Measurements from ENCODE around the gene DENND1A. TPM values are rescaled to one million over a fixed set of nuclear protein-coding genes. Genes with fewer than 3 reads are reported as not detected.

Gene DENND1A
- total and polyA plus RNA-seq, 2 donors = 6.7 to 9.2 TPM

DNA sequence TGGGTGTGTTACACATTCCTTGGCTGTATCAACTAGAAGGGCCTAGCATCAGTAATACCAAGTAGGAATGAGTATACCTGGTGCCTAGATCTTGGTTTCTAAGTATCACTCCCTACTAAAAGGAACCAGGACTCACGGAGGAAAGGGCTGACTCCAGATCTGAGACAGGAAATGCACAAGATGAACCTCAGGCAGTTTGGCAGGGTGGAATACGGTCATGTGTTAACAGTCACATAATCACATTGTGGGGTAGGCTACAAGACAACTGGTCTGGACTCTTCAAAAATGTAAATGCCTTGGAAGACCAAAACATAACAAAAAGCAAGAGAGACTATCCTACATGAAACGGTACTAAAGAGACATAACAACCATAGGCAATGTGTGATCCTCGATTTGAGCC is 415.2 kb downstream of the DENND1A start:
- H3K9me3 ChIP-seq (ENCODE audit: control insufficient read depth in 2 of 2, insufficient read depth in 1 of 2, low read length in 1 of 2) = no peaks in the 10 kb centered on the region
- 97% methylated on average over 4 of the region's 4 CpGs for WGBS
- H3K4me1 ChIP-seq (ENCODE audit: control insufficient read depth in 2 of 2, insufficient read depth in 2 of 2, low read length in 2 of 2) = no peaks in the 10 kb centered on the region
- no peak for DNase-seq (ENCODE audit: low read depth in 6 of 9, low spot score in 9 of 9)
- no peak overlapping the region for H3K27ac ChIP-seq (ENCODE audit: low read depth in 1 of 2, low read length in 1 of 2)
- H3K27me3 ChIP-seq (ENCODE audit: control insufficient read depth in 2 of 2, insufficient read depth in 1 of 2, low read length in 1 of 2) = no peaks in the 10 kb centered on the region
- no peak overlapping the region for H3K4me3 ChIP-seq (ENCODE audit: low read length in 2 of 2)
- no peaks in the 10 kb centered on the region for H3K36me3 ChIP-seq (ENCODE audit: control insufficient read depth in 2 of 2, insufficient read depth in 2 of 2, low read length in 1 of 2)

DNA sequence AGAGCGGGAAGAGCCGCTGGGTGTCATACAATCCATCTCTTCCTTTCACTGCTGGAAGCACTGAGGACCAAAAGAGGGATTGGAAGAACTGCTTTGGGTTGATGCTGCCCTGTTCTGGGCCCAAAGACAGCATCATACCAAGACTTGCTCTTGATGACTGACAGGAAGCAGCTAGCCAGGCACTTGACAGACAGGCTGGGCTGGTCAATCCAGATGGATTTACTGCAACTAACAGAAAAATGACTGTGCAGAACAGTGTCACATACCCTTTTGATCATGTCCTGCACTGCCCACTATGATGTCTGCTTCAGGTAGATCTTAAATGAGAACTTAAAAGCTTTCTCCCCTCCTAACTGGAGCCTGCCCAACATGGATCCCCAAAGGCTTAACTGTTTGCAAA is 416.4 kb downstream of the DENND1A start:
- Histone ChIP-seq H3K9me3 (ENCODE audit: control insufficient read depth in 2 of 2, insufficient read depth in 1 of 2, low read length in 1 of 2) (no peaks in the 10 kb centered on the region), H3K36me3 (ENCODE audit: control insufficient read depth in 2 of 2, insufficient read depth in 2 of 2, low read length in 1 of 2) (no peaks in the 10 kb centered on the region), H3K27ac (ENCODE audit: low read depth in 1 of 2, low read length in 1 of 2) (no peak overlapping the region), H3K27me3 (ENCODE audit: control insufficient read depth in 2 of 2, insufficient read depth in 1 of 2, low read length in 1 of 2) (no peaks in the 10 kb centered on the region), H3K4me1 (ENCODE audit: control insufficient read depth in 2 of 2, insufficient read depth in 2 of 2, low read length in 2 of 2) (no peaks in the 10 kb centered on the region), H3K4me3 (ENCODE audit: low read length in 2 of 2) (no peak overlapping the region)
- WGBS = 99% methylated on average over 2 of the region's 2 CpGs
- DNase-seq (ENCODE audit: low read depth in 6 of 9, low spot score in 9 of 9) = no peak

DNA sequence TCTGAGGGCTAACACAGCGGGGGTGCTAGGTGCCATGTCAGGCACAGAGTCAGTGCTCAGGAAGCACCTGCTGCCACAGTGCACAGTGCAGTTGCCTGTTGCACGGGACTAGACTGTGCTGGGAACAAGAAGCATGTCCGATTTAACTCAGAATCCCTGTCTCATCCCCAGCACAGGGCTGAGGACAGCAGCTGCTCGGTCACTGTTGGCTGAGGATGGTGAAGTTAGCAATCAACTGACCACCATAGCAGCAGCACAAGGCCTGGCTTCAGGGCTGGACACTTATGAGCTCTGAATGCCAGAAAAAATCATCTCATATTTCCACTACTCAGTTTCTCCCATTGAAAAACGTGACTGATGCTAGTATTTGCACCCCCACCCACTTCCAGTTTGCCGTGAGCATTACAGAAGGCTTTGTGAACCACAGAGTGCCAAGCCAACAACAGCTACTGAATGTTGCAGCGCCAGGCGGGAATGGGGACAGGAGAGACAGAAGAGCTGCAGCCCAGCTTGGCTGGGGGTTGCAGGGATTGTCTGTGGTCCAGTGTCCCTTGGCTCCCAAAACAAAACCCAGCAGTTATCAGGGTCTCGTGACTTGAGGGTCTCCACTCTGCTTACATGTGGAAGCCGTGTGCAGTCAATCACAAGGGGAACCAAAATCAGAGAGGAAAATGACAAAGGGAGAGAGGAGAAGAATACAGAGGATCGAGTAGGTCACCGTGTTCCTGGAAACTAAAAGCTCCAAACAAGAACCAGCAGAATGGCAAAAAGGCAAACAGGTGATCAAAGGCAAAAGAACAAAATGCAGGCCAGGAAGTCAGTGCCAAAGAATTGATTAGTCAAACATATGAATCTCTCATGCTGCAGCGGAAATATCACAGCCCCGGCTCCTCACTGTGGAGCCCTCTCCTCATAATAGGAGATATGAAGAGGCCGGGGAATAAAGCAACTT is 418.3 kb downstream of the DENND1A start:
- no peaks in the 10 kb centered on the region for H3K9me3 ChIP-seq (ENCODE audit: control insufficient read depth in 2 of 2, insufficient read depth in 1 of 2, low read length in 1 of 2)
- WGBS = 78% methylated on average over 15 of the region's 15 CpGs

DNA sequence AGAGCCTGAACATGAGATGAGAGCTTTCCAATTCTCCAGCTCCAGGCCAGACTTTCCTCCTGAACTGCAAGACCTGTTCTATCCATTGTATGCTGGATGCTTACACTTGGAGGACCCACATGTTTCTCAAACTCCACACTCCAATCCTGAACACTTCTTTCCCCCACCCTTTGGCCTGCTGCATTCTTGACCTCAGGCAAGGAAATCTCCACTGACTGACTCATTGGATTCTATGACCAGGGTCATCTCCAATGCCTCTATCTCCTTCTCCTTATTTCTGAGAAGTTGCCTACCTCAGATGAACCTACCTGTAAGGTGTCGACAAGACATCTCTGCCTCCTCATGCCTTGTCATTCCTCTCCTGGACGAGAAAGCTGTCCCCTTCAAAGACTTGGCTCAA is 420.3 kb downstream of the DENND1A start:
- Histone ChIP-seq H3K9me3 (ENCODE audit: control insufficient read depth in 2 of 2, insufficient read depth in 1 of 2, low read length in 1 of 2) (no peaks in the 10 kb centered on the region), H3K36me3 (ENCODE audit: control insufficient read depth in 2 of 2, insufficient read depth in 2 of 2, low read length in 1 of 2) (no peaks in the 10 kb centered on the region), H3K27me3 (ENCODE audit: control insufficient read depth in 2 of 2, insufficient read depth in 1 of 2, low read length in 1 of 2) (no peaks in the 10 kb centered on the region), H3K27ac (ENCODE audit: low read depth in 1 of 2, low read length in 1 of 2) (no peak overlapping the region), H3K4me3 (ENCODE audit: low read length in 2 of 2) (no peak overlapping the region), H3K4me1 (ENCODE audit: control insufficient read depth in 2 of 2, insufficient read depth in 2 of 2, low read length in 2 of 2) (no peaks in the 10 kb centered on the region)
- 97% methylated on average over 2 of the region's 2 CpGs for WGBS
- no peak for DNase-seq (ENCODE audit: low read depth in 6 of 9, low spot score in 9 of 9)

More for the DNA sequence above, 418.3 kb downstream of the DENND1A start:
- DNase-seq (ENCODE audit: low read depth in 6 of 9, low spot score in 9 of 9) = peak in 1 of 9 donors; percentile 9
- no peak overlapping the region for H3K27ac ChIP-seq (ENCODE audit: low read depth in 1 of 2, low read length in 1 of 2)
- H3K36me3 ChIP-seq (ENCODE audit: control insufficient read depth in 2 of 2, insufficient read depth in 2 of 2, low read length in 1 of 2) = no peaks in the 10 kb centered on the region
- H3K4me3 ChIP-seq (ENCODE audit: low read length in 2 of 2) = no peak overlapping the region
- no peaks in the 10 kb centered on the region for H3K27me3 ChIP-seq (ENCODE audit: control insufficient read depth in 2 of 2, insufficient read depth in 1 of 2, low read length in 1 of 2)
- H3K4me1 ChIP-seq (ENCODE audit: control insufficient read depth in 2 of 2, insufficient read depth in 2 of 2, low read length in 2 of 2) = no peaks in the 10 kb centered on the region

DNA sequence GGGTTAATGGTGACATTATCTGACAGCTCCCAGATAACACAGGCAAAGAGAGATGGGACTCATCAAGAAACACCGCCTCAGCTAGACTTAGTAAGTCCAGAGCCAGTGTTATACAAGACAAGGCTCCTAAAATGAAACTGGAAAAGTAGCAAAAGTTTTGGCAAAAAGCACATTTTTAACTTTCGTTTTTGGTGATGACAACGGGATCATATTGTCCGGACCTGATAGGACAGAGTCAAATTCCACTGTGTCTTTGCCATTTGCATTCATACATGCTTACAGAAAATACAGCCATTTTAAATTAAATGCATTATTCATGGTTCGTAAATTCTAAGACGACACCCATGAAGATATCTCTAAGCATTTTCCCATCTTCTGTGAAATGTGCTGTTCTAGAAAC is 421.9 kb downstream of the DENND1A start:
- H3K27ac ChIP-seq (ENCODE audit: low read depth in 1 of 2, low read length in 1 of 2) = no peak overlapping the region
- no peaks in the 10 kb centered on the region for H3K9me3 ChIP-seq (ENCODE audit: control insufficient read depth in 2 of 2, insufficient read depth in 1 of 2, low read length in 1 of 2)
- H3K4me1 ChIP-seq (ENCODE audit: control insufficient read depth in 2 of 2, insufficient read depth in 2 of 2, low read length in 2 of 2) = no peaks in the 10 kb centered on the region
- no peak overlapping the region for H3K4me3 ChIP-seq (ENCODE audit: low read length in 2 of 2)
- no peaks in the 10 kb centered on the region for H3K27me3 ChIP-seq (ENCODE audit: control insufficient read depth in 2 of 2, insufficient read depth in 1 of 2, low read length in 1 of 2)
- H3K36me3 ChIP-seq (ENCODE audit: control insufficient read depth in 2 of 2, insufficient read depth in 2 of 2, low read length in 1 of 2) = no peaks in the 10 kb centered on the region
- WGBS = 96% methylated on average over 6 of the region's 6 CpGs
- DNase-seq (ENCODE audit: low read depth in 6 of 9, low spot score in 9 of 9) = peak in 1 of 9 donors; percentile 9

DNA sequence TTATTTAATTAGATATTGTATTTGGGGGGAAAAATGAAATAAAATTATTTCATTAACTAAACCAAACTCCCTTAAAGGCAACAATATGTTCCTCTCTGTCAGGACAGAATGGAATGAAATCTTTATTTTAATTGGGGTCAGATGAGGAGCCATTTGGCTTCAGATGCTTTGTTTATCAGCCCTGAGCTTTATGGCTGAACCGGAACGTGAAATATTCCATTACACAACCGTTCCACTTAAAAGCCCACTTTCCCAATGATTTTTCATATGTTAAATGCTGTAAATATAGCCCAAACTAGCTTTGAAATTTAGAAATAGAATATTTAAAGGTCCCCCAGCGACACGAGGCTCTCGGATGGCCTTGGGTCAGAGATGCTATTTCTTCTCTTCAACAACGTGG is 424.4 kb downstream of the DENND1A start:
- Histone ChIP-seq H3K36me3 (ENCODE audit: control insufficient read depth in 2 of 2, insufficient read depth in 2 of 2, low read length in 1 of 2) (no peaks in the 10 kb centered on the region), H3K4me3 (ENCODE audit: low read length in 2 of 2) (no peak overlapping the region), H3K4me1 (ENCODE audit: control insufficient read depth in 2 of 2, insufficient read depth in 2 of 2, low read length in 2 of 2) (no peaks in the 10 kb centered on the region), H3K27me3 (ENCODE audit: control insufficient read depth in 2 of 2, insufficient read depth in 1 of 2, low read length in 1 of 2) (no peaks in the 10 kb centered on the region), H3K9me3 (ENCODE audit: control insufficient read depth in 2 of 2, insufficient read depth in 1 of 2, low read length in 1 of 2) (no peaks in the 10 kb centered on the region), H3K27ac (ENCODE audit: low read depth in 1 of 2, low read length in 1 of 2) (no peak overlapping the region)
- no peak for DNase-seq (ENCODE audit: low read depth in 6 of 9, low spot score in 9 of 9)
- WGBS = 94% methylated on average over 7 of the region's 7 CpGs

DNA sequence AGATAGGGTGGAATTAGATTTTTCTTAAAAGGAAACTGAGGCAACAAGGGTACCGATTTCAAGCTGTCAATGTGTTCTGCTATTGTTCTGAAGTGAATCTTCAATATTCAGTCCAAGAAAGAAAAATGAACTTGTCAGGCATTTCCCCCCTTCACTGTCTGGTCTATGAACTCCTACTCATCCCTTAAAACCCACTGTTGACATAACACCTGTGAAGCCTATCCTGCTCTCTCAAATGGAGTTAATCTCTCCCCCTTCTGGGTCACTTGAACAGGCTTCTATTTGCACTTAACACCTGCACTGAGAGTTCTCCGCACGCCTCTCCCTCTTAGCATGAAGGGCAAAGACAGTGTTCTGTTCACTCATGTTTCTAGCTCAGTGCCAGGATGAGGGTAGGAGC is 429.6 kb downstream of the DENND1A start:
- WGBS = 83% methylated on average over 3 of the region's 3 CpGs
- no peaks in the 10 kb centered on the region for H3K36me3 ChIP-seq (ENCODE audit: control insufficient read depth in 2 of 2, insufficient read depth in 2 of 2, low read length in 1 of 2)
- no peak for DNase-seq (ENCODE audit: low read depth in 6 of 9, low spot score in 9 of 9)
- no peaks in the 10 kb centered on the region for H3K27me3 ChIP-seq (ENCODE audit: control insufficient read depth in 2 of 2, insufficient read depth in 1 of 2, low read length in 1 of 2)
- no peak overlapping the region for H3K27ac ChIP-seq (ENCODE audit: low read depth in 1 of 2, low read length in 1 of 2)
- no peak overlapping the region for H3K4me3 ChIP-seq (ENCODE audit: low read length in 2 of 2)
- no peaks in the 10 kb centered on the region for H3K9me3 ChIP-seq (ENCODE audit: control insufficient read depth in 2 of 2, insufficient read depth in 1 of 2, low read length in 1 of 2)
- no peaks in the 10 kb centered on the region for H3K4me1 ChIP-seq (ENCODE audit: control insufficient read depth in 2 of 2, insufficient read depth in 2 of 2, low read length in 2 of 2)

DNA sequence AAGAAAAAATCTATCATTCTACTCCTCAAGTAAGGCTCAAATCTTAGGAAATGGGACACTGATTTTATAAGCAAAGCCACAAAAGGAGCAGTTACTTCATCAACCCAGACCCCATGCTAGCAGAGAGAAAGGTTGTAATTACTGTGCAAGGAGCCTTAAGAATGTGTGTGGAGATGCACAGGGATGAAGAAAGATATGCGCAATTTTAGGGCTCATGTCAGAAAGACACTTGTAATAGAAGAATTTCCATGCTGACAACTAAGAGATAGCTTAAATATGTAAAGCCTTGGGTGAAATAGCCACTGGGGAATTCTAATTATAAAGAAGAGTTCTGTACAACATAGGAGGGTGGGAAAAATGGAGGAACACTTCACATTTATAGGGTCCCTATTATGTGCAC is 432.1 kb downstream of the DENND1A start:
- H3K27me3 ChIP-seq (ENCODE audit: control insufficient read depth in 2 of 2, insufficient read depth in 1 of 2, low read length in 1 of 2) = no peaks in the 10 kb centered on the region
- H3K36me3 ChIP-seq (ENCODE audit: control insufficient read depth in 2 of 2, insufficient read depth in 2 of 2, low read length in 1 of 2) = no peaks in the 10 kb centered on the region
- WGBS = 99% methylated on average over 1 of the region's 1 CpG
- no peak overlapping the region for H3K27ac ChIP-seq (ENCODE audit: low read depth in 1 of 2, low read length in 1 of 2)
- H3K4me3 ChIP-seq (ENCODE audit: low read length in 2 of 2) = no peak overlapping the region
- H3K9me3 ChIP-seq (ENCODE audit: control insufficient read depth in 2 of 2, insufficient read depth in 1 of 2, low read length in 1 of 2) = no peaks in the 10 kb centered on the region
- DNase-seq (ENCODE audit: low read depth in 6 of 9, low spot score in 9 of 9) = no peak
- H3K4me1 ChIP-seq (ENCODE audit: control insufficient read depth in 2 of 2, insufficient read depth in 2 of 2, low read length in 2 of 2) = no peaks in the 10 kb centered on the region

DNA sequence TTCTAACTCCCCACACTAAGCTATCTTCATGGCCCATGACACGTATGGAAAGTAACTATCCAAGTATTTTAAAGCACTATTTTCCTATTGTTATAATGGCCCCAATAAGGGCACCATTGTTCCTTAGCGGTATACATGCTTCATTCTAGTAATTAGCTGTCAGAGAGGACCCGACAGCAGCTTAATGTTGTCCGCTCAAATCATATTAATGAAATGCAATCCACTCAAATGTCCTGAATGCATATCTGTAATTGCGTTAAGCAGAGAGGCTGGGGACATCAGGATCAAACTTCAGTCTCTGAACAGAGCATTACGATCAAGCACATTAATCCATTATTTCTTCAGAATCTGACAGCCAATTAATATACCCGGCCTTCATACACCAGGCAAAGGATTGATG is 434.2 kb downstream of the DENND1A start:
- 98% methylated on average over 7 of the region's 7 CpGs for WGBS
- no peak overlapping the region for H3K4me3 ChIP-seq (ENCODE audit: low read length in 2 of 2)
- DNase-seq (ENCODE audit: low read depth in 6 of 9, low spot score in 9 of 9) = no peak
- no peaks in the 10 kb centered on the region for H3K36me3 ChIP-seq (ENCODE audit: control insufficient read depth in 2 of 2, insufficient read depth in 2 of 2, low read length in 1 of 2)
- H3K9me3 ChIP-seq (ENCODE audit: control insufficient read depth in 2 of 2, insufficient read depth in 1 of 2, low read length in 1 of 2) = no peaks in the 10 kb centered on the region
- no peaks in the 10 kb centered on the region for H3K27me3 ChIP-seq (ENCODE audit: control insufficient read depth in 2 of 2, insufficient read depth in 1 of 2, low read length in 1 of 2)
- no peak overlapping the region for H3K27ac ChIP-seq (ENCODE audit: low read depth in 1 of 2, low read length in 1 of 2)
- H3K4me1 ChIP-seq (ENCODE audit: control insufficient read depth in 2 of 2, insufficient read depth in 2 of 2, low read length in 2 of 2) = no peaks in the 10 kb centered on the region
